ENCODE measurements around the gene EFNB2. TPM values are rescaled to one million over a fixed set of nuclear protein-coding genes. Genes with fewer than 3 reads are reported as not detected.

EFNB2 gene
- polyA plus RNA-seq, 1 donor from 2014 or later, result 53.1 TPM

GRCh38 chr13:106481919-106482318, 53.5 kb downstream of the EFNB2 start:
- Histone ChIP-seq H3K4me3 (ENCODE audit: low read length) (no peak overlapping the region), H3K9me3 (ENCODE audit: low read length) (no peaks in the 10 kb centered on the region), H3K79me2 (replicated peaks; ENCODE audit: insufficient read depth, low read length) (no peaks in the 10 kb centered on the region), H3K9ac (ENCODE audit: low read length) (no peak overlapping the region), H3K9me2 (ENCODE audit: insufficient read depth, low read length) (no peaks in the 10 kb centered on the region), H3K4me2 (ENCODE audit: low read length) (no peak overlapping the region), H3K36me3 (ENCODE audit: insufficient read depth, low read length) (no peaks in the 10 kb centered on the region), H3F3A (ENCODE audit: insufficient read depth, low read length, poor library complexity, severe bottlenecking) (no peaks in the 10 kb centered on the region), H3K27me3 (ENCODE audit: insufficient read depth, low read depth, low read length) (no peaks in the 10 kb centered on the region), H4K20me1 (ENCODE audit: insufficient read depth) (no peaks in the 10 kb centered on the region), H3K27ac (ENCODE audit: low read length) (no peak overlapping the region), H2AFZ (ENCODE audit: low read depth, low read length) (no peak overlapping the region)
- TF ChIP-seq, protein P1, sequence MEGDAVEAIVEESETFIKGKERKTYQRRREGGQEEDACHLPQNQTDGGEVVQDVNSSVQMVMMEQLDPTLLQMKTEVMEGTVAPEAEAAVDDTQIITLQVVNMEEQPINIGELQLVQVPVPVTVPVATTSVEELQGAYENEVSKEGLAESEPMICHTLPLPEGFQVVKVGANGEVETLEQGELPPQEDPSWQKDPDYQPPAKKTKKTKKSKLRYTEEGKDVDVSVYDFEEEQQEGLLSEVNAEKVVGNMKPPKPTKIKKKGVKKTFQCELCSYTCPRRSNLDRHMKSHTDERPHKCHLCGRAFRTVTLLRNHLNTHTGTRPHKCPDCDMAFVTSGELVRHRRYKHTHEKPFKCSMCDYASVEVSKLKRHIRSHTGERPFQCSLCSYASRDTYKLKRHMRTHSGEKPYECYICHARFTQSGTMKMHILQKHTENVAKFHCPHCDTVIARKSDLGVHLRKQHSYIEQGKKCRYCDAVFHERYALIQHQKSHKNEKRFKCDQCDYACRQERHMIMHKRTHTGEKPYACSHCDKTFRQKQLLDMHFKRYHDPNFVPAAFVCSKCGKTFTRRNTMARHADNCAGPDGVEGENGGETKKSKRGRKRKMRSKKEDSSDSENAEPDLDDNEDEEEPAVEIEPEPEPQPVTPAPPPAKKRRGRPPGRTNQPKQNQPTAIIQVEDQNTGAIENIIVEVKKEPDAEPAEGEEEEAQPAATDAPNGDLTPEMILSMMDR (IDR thresholded peaks at IDR 0.05; ENCODE audit: poor library complexity, severe bottlenecking), result no peak
- no peak for TF ChIP-seq MXI1 (conservative IDR thresholded peaks at IDR 0.05; ENCODE audit: poor library complexity, severe bottlenecking)
- TF ChIP-seq EP300 (conservative IDR thresholded peaks at IDR 0.05; ENCODE audit: poor library complexity, severe bottlenecking), result no peak
- no peak for TF ChIP-seq SMC3 (conservative IDR thresholded peaks at IDR 0.05; ENCODE audit: poor library complexity)
- no peak for TF ChIP-seq POLR2AphosphoS5 (IDR thresholded peaks at IDR 0.05)
- no peak for TF ChIP-seq TAF1 (IDR thresholded peaks at IDR 0.05; ENCODE audit: low read depth)
- TF ChIP-seq, protein P2, sequence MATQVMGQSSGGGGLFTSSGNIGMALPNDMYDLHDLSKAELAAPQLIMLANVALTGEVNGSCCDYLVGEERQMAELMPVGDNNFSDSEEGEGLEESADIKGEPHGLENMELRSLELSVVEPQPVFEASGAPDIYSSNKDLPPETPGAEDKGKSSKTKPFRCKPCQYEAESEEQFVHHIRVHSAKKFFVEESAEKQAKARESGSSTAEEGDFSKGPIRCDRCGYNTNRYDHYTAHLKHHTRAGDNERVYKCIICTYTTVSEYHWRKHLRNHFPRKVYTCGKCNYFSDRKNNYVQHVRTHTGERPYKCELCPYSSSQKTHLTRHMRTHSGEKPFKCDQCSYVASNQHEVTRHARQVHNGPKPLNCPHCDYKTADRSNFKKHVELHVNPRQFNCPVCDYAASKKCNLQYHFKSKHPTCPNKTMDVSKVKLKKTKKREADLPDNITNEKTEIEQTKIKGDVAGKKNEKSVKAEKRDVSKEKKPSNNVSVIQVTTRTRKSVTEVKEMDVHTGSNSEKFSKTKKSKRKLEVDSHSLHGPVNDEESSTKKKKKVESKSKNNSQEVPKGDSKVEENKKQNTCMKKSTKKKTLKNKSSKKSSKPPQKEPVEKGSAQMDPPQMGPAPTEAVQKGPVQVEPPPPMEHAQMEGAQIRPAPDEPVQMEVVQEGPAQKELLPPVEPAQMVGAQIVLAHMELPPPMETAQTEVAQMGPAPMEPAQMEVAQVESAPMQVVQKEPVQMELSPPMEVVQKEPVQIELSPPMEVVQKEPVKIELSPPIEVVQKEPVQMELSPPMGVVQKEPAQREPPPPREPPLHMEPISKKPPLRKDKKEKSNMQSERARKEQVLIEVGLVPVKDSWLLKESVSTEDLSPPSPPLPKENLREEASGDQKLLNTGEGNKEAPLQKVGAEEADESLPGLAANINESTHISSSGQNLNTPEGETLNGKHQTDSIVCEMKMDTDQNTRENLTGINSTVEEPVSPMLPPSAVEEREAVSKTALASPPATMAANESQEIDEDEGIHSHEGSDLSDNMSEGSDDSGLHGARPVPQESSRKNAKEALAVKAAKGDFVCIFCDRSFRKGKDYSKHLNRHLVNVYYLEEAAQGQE (IDR thresholded peaks at IDR 0.05; ENCODE audit: borderline replicate concordance), result no peak
- TF ChIP-seq EZH2 (IDR thresholded peaks at IDR 0.05; ENCODE audit: borderline replicate concordance, insufficient read depth, low read length, poor library complexity, severe bottlenecking), result no peak
- TF ChIP-seq RAD21 (conservative IDR thresholded peaks at IDR 0.05), result no peak

DNA sequence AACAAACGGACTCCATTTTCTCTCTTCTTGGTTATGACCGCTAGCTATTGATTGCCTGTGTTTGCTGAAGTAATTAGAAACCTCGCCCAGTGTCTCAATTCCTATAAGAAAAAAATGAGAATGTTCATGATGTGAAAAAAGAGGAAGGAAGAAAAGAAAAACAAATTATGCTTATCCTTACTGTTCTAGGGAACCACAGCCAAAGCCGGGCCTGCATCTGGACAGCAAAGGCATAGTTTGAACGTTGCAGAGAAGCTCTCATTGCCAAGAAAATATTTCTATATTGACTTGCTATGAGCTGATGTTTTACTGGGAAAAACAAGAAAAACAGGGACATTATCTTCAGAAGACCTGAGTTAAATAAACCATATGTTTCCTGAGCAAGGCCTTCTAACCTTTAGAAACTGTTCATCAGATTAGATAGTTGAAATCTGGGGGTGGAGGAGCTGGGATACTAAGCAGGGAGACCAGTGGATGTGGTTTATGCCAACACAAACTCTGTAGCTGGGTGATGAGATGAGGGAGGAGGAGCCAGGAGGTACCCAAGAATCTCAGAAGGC, 55.0 kb downstream of the EFNB2 start:
- no peaks in the 10 kb centered on the region for H3K27me3 ChIP-seq (ENCODE audit: insufficient read depth, low read depth, low read length)
- H3K79me2 ChIP-seq (replicated peaks; ENCODE audit: insufficient read depth, low read length), result no peaks in the 10 kb centered on the region
- H3K27ac ChIP-seq (ENCODE audit: low read length), result no peak overlapping the region
- H3K9me3 ChIP-seq (ENCODE audit: low read length), result no peaks in the 10 kb centered on the region
- H3K9ac ChIP-seq (ENCODE audit: low read length), result no peak overlapping the region
- no peak overlapping the region for H3K4me2 ChIP-seq (ENCODE audit: low read length)
- no peaks in the 10 kb centered on the region for H3K36me3 ChIP-seq (ENCODE audit: insufficient read depth, low read length)
- no peak overlapping the region for H2AFZ ChIP-seq (ENCODE audit: low read depth, low read length)
- TF ChIP-seq, protein P2 (IDR thresholded peaks at IDR 0.05; ENCODE audit: borderline replicate concordance), result no peak
- no peak for TF ChIP-seq TAF1 (IDR thresholded peaks at IDR 0.05; ENCODE audit: low read depth)
- TF ChIP-seq RAD21 (conservative IDR thresholded peaks at IDR 0.05), result no peak
- no peak for TF ChIP-seq MXI1 (conservative IDR thresholded peaks at IDR 0.05; ENCODE audit: poor library complexity, severe bottlenecking)
- TF ChIP-seq POLR2AphosphoS5 (IDR thresholded peaks at IDR 0.05), result no peak
- TF ChIP-seq, protein P1 (IDR thresholded peaks at IDR 0.05; ENCODE audit: poor library complexity, severe bottlenecking), result no peak
- no peak for TF ChIP-seq EP300 (conservative IDR thresholded peaks at IDR 0.05; ENCODE audit: poor library complexity, severe bottlenecking)
- no peak for TF ChIP-seq EZH2 (IDR thresholded peaks at IDR 0.05; ENCODE audit: borderline replicate concordance, insufficient read depth, low read length, poor library complexity, severe bottlenecking)
- no peak for TF ChIP-seq SMC3 (conservative IDR thresholded peaks at IDR 0.05; ENCODE audit: poor library complexity)
- H4K20me1 ChIP-seq (ENCODE audit: insufficient read depth), result no peaks in the 10 kb centered on the region
- no peak overlapping the region for H3K4me3 ChIP-seq (ENCODE audit: low read length)
- no peaks in the 10 kb centered on the region for H3F3A ChIP-seq (ENCODE audit: insufficient read depth, low read length, poor library complexity, severe bottlenecking)
- no peaks in the 10 kb centered on the region for H3K9me2 ChIP-seq (ENCODE audit: insufficient read depth, low read length)

Measured in neural cell (in vitro differentiated cells).